ENCODE data around the gene GTPBP4. TPM values are rescaled to one million over a fixed set of nuclear protein-coding genes. Genes with fewer than 3 reads are reported as not detected.

GTPBP4 gene
- total RNA-seq, 1 experiment from 2014 or later: 111 TPM

- Histone ChIP-seq H3K9me3 (ENCODE audit: control insufficient read depth in 1 of 2, insufficient read depth in 1 of 2, low read depth in 1 of 2, low read length in 2 of 2) (no peaks in the 10 kb centered on the region), H4K20me1 (ENCODE audit: insufficient read depth) (0 out of 2 replicates have a peak, but pooled peaks cover 3% of the 10 kb centered on the region), H3K4me1 (ENCODE audit: control insufficient read depth in 1 of 2, insufficient read depth in 2 of 2, low read length in 2 of 2) (peaks cover 5 to 7% of the 10 kb centered on the region in 2 experiments; a peak in 3 of 4 replicates), H3K27me3 (ENCODE audit: insufficient read depth, low read length) (no peaks in the 10 kb centered on the region), H3K9me2 (ENCODE audit: insufficient read depth) (no peaks in the 10 kb centered on the region), H3K9ac (ENCODE audit: low read length) (no peak overlapping the region), H3K4me3 (replicated peaks in 1 of 2; ENCODE audit: low read depth in 1 of 2, low read length in 2 of 2) (no peak overlapping the region), H3K79me2 (ENCODE audit: insufficient read depth, low read length) (peaks cover 49% of the 10 kb centered on the region), H2AFZ (ENCODE audit: low read depth, low read length, poor library complexity, severe bottlenecking) (no peak overlapping the region), H3K27ac (ENCODE audit: low read depth, low read length) (no peak overlapping the region), H3K4me2 (ENCODE audit: low read length) (no peak overlapping the region), H3K36me3 (ENCODE audit: control insufficient read depth in 1 of 2, insufficient read depth in 2 of 2, low read length in 2 of 2) (no peaks in the 10 kb centered on the region)
- BruUV-seq (replicated peaks): no TSS peak
- intact Hi-C loops (cut with micrococcal nuclease): no loop called here
- DNase-seq (ENCODE audit: low read depth, low spot score) (no peak), ATAC-seq (no peak)
- RAD21 ChIA-PET (ENCODE audit: low non-redundant PET in 1 of 2, low total read pairs in 2 of 2, uncharacterized antibody in 2 of 2, unreplicated experiment in 2 of 2): no interaction called here
- CTCF ChIA-PET: no interaction called here
- TF ChIP-seq ZBTB33 (IDR thresholded peaks at IDR 0.05; ENCODE audit: extremely low read depth, insufficient replicate concordance, low read length): no peak
- TF ChIP-seq SP1 (IDR thresholded peaks at IDR 0.05; ENCODE audit: low read depth): no peak
- no peak for TF ChIP-seq CTCF (IDR thresholded peaks at IDR 0.05 in 2 of 3, conservative IDR thresholded peaks at IDR 0.05 in 1 of 3; ENCODE audit: borderline replicate concordance in 1 of 3, insufficient read depth in 1 of 3, low read depth in 2 of 3, low read length in 2 of 3)
- no peak for TF ChIP-seq ELF1 (IDR thresholded peaks at IDR 0.05; ENCODE audit: borderline replicate concordance, low read depth)
- no peak for TF ChIP-seq POLR2A (IDR thresholded peaks at IDR 0.05; ENCODE audit: borderline replicate concordance, extremely low read depth, insufficient read depth, insufficient read length)
- TF ChIP-seq SRF (IDR thresholded peaks at IDR 0.05; ENCODE audit: low read depth): no peak
- TF ChIP-seq ATF3 (IDR thresholded peaks at IDR 0.05): no peak
- no peak for TF ChIP-seq JUND (IDR thresholded peaks at IDR 0.05)
- no peak for TF ChIP-seq FOSL1 (IDR thresholded peaks at IDR 0.05; ENCODE audit: low read depth)
- no peak for TF ChIP-seq CEBPB (IDR thresholded peaks at IDR 0.05; ENCODE audit: low read depth)
- TF ChIP-seq ZNF274 (IDR thresholded peaks at IDR 0.05; ENCODE audit: low read depth, low read length): no peak
- TF ChIP-seq YY1 (IDR thresholded peaks at IDR 0.05; ENCODE audit: extremely low read depth, insufficient replicate concordance, low read depth, low read length): no peak
- no peak for TF ChIP-seq REST (IDR thresholded peaks at IDR 0.05; ENCODE audit: low read depth)
- no peak for TF ChIP-seq ZFX (IDR thresholded peaks at IDR 0.05)
- TF ChIP-seq EZH2 (IDR thresholded peaks at IDR 0.05): no peak
- POLR2A ChIA-PET: no interaction called here
Measured at GRCh38 chr10:1061930-1062774, 73.9 kb downstream of the GTPBP4 start.
